ENCODE results near the gene BCL2L14.

DNA sequence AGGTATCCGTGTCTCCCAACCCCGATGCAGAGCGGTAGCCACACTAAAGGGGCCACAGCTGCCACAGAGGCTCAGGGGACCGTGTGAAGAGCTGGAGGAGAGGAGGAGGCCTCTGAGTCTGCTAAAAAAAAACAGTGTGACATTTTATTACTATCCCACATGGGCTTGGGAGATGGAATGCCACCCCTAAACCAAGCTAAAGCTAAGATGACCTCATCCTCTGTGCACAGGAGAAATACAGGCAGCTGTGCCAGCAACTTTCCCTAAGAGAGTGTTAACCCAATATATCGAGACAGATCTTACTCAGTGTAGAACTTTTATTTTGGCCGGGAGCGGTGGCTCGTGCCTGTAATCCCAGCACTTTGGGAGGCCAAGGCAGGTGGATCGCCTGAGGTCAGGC lies 18.0 kb downstream of the BCL2L14 start:
- TF ChIP-seq POLR2AphosphoS5 (IDR thresholded peaks at IDR 0.05) (no peak), CTCF (IDR thresholded peaks at IDR 0.05) (no peak), POLR2A (IDR thresholded peaks at IDR 0.05) (no peak), EP300 (IDR thresholded peaks at IDR 0.05) (no peak)
